Activated CD4-positive, alpha-beta T cell treated with anti-CD3 and anti-CD28 coated beads, Interleukin-2, Interleukin-4, amounts not matched to agents 100 ng/mL and 50 ng/mL, durations not matched to agents 16 hours and 8 hours (primary cell): ENCODE measurements around the gene NUMBL.

ENCODE experiments used
- DNase-seq: peaks from one replicate; pipeline ENCODE4 v3.0.0-alpha.2; 2020; ENCODE audit warnings: low spot score

The NUMBL gene

GRCh38 chr19:40716482-40717324 is 26.3 kb upstream of the NUMBL start, which contains the start of the genes COQ8B and ITPKC:
Gene COQ8B, minus strand, starts transcription at chr19:40716886. Its CDS starts 2,254 bp downstream, at chr19:40714632.
Gene ITPKC, plus strand, starts transcription at chr19:40717112. Its CDS starts 24 bp downstream, at chr19:40717136.
- peak; percentile 99 for DNase-seq

- peak; percentile 63 for DNase-seq
Measured at GRCh38 chr19:40716031-40716481, 25.6 kb upstream of the NUMBL start.

GRCh38 chr19:40714441-40715299 is 24.2 kb upstream of the NUMBL start:
- peak; percentile 97 for DNase-seq

GRCh38 chr19:40713939-40714338 is 23.5 kb upstream of the NUMBL start:
- DNase-seq, result no peak

GRCh38 chr19:40709817-40710216 is 19.4 kb upstream of the NUMBL start:
- DNase-seq, result no peak

- no peak for DNase-seq
Measured at GRCh38 chr19:40707615-40708014, 17.2 kb upstream of the NUMBL start.

GRCh38 chr19:40705950-40706619 is 15.6 kb upstream of the NUMBL start:
- DNase-seq, result no peak

- DNase-seq, result no peak
Measured at GRCh38 chr19:40705362-40705651, 14.9 kb upstream of the NUMBL start.

- DNase-seq, result no peak
Measured at GRCh38 chr19:40704491-40705361, 14.3 kb upstream of the NUMBL start.

GRCh38 chr19:40703029-40703755 is 12.7 kb upstream of the NUMBL start:
- no peak for DNase-seq

- no peak for DNase-seq
Measured at GRCh38 chr19:40702337-40703012, 12.0 kb upstream of the NUMBL start.

GRCh38 chr19:40701758-40702157 is 11.3 kb upstream of the NUMBL start:
- no peak for DNase-seq

GRCh38 chr19:40700083-40700482 is 9.6 kb upstream of the NUMBL start:
- DNase-seq, result no peak

- DNase-seq, result no peak
Measured at GRCh38 chr19:40697007-40697406, 6.6 kb upstream of the NUMBL start.

- no peak for DNase-seq
Measured at GRCh38 chr19:40695881-40696280, 5.4 kb upstream of the NUMBL start.

GRCh38 chr19:40693896-40694295 is 3.4 kb upstream of the NUMBL start:
- DNase-seq, result no peak

GRCh38 chr19:40693150-40693788 is 2.8 kb upstream of the NUMBL start:
- DNase-seq, result no peak

- DNase-seq, result no peak
Measured at GRCh38 chr19:40692212-40692551, 1.7 kb upstream of the NUMBL start.

GRCh38 chr19:40691421-40692211 is 1.2 kb upstream of the NUMBL start:
- DNase-seq, result no peak
